ENCODE measurements around the gene EPHB1. TPM values are rescaled to one million over a fixed set of nuclear protein-coding genes. Genes with fewer than 3 reads are reported as not detected.
"Not testable (repeated sequence)": the region's sequence is repeated elsewhere in the genome, so short reads cannot be mapped to it uniquely, and the experiment has no call there.

The EPHB1 gene
- total RNA-seq, 1 donor from 2014 or later = 0.33 TPM

- DNase-seq (ENCODE audit: low read depth, low spot score) = not testable (repeated sequence)
Measured at GRCh38 chr3:135114551-135114950, 319.5 kb downstream of the EPHB1 start.

GRCh38 chr3:135117977-135118376, 322.9 kb downstream of the EPHB1 start:
- no peak for DNase-seq (ENCODE audit: low read depth, low spot score)

- DNase-seq (ENCODE audit: low read depth, low spot score) = no peak
Measured at GRCh38 chr3:135118792-135119191, 323.7 kb downstream of the EPHB1 start.

- DNase-seq (ENCODE audit: low read depth, low spot score) = no peak
Measured at GRCh38 chr3:135125171-135125801, 330.2 kb downstream of the EPHB1 start.

DNA sequence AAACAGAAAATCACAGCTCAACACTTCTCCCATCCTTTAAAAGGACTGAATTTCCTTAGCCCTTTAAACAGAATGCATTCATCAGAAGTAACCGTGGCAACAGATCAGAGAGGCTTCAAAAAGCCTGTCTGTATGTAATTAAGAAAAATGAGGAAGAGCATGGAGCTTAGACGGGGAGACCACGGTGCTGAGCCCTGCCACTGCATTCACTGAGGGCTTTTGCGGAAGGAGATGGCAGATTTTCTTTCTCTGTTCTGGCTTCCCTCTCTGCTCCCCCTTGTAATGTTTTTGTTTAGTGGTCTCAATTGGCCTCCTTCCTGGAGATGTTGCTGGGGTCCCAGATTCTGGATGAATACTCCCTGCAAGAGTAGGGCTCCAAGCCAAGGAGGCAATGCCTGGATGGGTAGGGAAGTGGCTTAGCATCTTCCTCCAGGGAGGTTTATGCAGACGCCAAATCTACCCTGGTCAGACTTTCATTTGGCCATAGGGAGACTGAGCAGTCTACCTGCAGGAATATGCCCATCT, 332.9 kb downstream of the EPHB1 start:
- DNase-seq (ENCODE audit: low read depth, low spot score) = no peak

DNA sequence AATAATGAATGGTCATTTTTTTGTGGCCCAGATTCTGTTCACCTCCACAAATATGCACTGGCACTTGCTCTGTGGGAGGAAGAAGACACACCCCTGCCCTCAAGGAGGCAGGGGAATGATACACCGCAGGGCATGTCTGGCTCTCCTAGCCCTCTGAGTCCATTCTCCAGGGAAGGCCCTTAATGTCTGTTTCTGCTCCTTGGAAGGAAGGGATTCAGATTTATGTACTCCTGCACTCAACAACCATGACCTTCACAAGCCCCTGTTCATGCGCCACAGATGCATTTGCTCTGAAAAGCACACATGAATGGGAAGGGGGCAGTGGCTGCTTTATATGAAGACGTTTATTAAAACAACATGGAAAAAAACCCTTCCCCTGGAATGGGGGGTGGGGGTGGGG, 333.8 kb downstream of the EPHB1 start:
- DNase-seq (ENCODE audit: low read depth, low spot score) = no peak

DNA sequence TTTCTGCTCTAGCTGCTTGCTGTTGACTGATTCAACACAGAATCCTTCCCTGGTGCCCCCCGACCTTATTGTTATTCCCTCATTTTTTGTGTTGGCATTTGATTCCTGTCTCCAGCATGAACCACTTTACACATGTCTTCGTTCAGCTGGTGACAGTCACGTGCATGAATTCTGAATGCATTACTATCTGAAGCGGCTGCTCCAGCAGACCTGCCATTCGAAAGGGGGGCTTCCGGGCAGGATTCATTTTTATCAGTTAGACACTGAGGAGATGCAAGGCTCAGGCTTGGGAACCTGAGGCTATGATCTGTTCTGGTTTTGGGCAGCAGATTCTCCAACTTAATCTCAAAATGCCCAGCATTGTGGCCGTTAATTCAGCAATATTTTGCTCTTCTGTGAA, 336.2 kb downstream of the EPHB1 start:
- no peak for DNase-seq (ENCODE audit: low read depth, low spot score)

DNA sequence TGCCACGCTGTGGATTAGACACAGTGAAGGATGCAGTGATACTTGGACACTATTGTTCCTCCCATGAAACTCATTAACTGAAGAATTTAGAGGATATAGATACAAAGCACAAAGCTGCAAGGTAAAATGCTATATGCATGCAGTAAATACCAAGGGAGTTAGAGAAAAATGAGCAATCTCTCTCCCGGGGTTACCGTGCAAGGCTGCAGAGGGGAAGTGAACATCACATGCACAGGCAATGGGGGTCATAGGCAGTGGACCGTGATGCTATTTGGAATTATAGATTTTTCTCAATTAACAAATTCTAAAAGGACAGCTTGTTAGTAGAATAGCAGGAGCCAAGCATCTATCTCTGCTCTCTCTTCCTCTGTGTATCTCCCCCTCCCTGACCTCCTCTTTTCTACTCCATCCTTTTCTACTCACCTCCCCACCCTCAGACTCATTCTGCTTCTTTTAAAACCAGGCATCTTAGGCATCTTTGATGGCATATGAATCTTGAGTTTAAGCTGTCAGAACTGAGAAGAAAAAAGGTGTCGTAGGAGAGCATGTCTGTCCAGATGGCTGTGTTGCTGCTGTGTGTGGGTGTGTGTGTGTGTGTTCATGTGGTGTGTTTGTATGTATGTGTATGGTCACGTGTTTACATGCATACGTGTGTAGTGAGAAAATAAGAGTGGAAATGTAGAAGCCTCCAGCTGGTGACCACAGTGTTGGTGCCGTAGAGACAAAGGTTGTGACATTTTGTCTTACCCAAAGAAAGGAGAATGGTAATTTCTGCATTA, 339.0 kb downstream of the EPHB1 start:
- no peak for DNase-seq (ENCODE audit: low read depth, low spot score)

- no peak for DNase-seq (ENCODE audit: low read depth, low spot score)
Measured at GRCh38 chr3:135134684-135135075, 339.6 kb downstream of the EPHB1 start.

GRCh38 chr3:135135445-135135844, 340.4 kb downstream of the EPHB1 start:
- no peak for DNase-seq (ENCODE audit: low read depth, low spot score)

- DNase-seq (ENCODE audit: low read depth, low spot score) = no peak
Measured at GRCh38 chr3:135136361-135137100, 341.5 kb downstream of the EPHB1 start.

- no peak for DNase-seq (ENCODE audit: low read depth, low spot score)
Measured at GRCh38 chr3:135137296-135137695, 342.2 kb downstream of the EPHB1 start.

- DNase-seq (ENCODE audit: low read depth, low spot score) = no peak
Measured at GRCh38 chr3:135138776-135139175, 343.7 kb downstream of the EPHB1 start.

- no peak for DNase-seq (ENCODE audit: low read depth, low spot score)
Measured at GRCh38 chr3:135140591-135140990, 345.5 kb downstream of the EPHB1 start.

DNA sequence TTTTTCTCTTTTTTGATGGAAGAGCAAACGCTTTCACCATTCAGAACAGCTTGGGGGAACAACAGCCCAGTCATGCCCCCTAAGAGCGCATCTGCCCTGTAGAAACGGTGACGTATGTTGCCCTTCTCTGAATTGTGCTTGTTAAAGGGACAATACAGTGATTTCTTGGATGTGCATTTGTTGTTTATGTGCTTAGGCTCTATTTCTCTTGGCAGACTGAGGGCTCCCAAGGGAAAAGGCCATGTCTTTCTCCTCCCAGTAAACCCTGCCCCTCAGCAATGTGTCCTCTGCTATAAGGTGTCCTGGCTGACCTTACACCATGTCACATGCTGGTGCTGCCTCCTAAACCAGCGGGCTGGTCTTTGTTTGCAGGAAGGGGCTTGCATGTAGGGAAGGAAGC, 346.1 kb downstream of the EPHB1 start:
- no peak for DNase-seq (ENCODE audit: low read depth, low spot score)

DNA sequence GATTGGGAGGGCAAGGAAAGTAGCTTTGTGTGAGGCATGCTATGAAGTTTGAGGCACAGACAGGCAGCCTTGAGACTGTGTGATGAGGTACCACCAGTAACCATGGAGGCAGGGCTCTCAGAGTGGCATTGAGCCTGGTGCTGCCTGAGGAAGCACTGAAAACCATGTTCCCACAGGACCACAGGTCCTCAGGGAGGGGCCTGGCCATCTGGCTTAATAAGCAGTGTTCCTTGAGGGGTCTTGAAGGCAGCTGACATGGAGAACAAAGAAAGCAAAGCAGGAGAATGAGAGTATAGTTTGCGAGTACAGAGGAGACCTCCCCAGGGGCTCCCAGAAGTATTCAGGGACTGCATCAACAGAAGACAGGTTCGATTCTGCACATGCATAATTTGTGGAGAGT, 346.6 kb downstream of the EPHB1 start:
- DNase-seq (ENCODE audit: low read depth, low spot score) = no peak

DNA sequence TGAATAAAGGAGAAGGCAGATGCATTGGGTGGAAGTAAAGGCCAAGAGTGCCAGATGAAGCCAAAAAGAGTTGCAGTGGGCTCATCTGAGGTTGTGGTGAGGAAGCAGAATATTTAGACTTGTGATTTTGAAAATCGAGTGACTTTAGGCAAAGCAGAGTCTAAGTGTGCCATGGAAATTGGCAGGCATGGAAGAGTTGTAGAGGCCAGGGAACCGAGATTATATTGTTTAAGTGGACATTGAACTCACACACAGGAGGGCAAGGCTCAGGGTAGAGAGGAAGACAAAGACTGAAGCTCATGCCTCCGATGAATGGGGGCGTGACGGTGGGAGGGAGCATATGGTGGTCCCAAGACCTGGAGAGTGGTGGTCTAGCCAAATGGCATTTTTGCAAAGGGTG, 347.5 kb downstream of the EPHB1 start:
- no peak for DNase-seq (ENCODE audit: low read depth, low spot score)

DNA sequence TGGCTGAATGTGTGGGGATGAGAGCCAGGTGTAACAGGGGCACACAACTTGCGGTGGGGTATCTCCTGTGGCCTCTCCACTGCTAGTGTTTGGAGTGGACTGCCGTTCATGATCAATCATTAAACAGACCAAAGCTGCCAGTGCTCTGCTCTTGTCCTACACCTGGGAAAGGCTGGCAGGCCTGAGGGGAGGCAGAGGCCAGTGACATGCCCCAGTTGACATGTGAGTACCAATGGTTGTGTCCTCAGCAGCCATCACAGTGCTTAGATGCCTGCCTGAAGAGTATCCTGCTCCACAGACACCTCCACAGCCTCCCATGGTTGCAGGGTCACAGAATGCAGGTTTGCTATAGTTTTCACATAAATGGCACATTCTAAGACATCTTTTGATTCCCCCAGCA, 348.4 kb downstream of the EPHB1 start:
- no peak for DNase-seq (ENCODE audit: low read depth, low spot score)

DNA sequence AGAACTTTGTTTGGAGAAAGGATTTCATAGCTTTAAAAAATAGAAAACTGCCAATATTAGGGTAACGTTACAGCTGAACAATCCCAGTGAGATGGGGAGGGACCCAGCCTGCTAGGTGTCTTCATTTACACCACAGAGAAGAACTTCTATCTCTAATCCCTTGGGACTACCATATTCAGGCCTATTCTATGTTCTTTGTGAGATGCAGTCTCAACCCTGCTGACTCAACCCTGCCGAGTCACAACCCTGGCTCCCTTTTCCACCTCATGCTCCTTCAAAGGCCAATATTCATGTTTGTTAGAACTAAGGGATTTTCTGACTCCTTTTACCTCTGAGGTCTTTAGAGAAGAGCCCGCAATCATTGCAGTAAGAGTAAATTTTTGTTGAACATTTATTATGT, 350.5 kb downstream of the EPHB1 start:
- no peak for DNase-seq (ENCODE audit: low read depth, low spot score)

DNA sequence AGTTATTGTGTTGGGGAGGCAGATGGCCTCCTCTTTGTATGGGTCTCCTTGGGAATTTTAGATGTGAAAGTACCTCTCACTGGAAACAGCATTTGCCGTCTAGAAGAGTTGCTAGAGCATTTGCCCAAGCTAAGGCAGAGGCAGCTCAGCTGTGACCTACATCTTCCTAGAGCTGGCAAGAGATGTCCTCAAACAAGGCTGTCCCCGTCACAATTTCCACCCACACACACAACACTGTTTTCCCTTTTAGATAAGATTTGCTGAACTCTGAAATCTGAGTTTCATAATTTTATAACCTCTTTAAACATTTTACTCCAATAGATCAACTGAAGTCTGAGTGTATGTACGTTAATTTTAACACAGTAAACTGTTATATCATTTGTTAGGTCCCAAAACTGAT, 352.6 kb downstream of the EPHB1 start:
- DNase-seq (ENCODE audit: low read depth, low spot score) = no peak

DNA sequence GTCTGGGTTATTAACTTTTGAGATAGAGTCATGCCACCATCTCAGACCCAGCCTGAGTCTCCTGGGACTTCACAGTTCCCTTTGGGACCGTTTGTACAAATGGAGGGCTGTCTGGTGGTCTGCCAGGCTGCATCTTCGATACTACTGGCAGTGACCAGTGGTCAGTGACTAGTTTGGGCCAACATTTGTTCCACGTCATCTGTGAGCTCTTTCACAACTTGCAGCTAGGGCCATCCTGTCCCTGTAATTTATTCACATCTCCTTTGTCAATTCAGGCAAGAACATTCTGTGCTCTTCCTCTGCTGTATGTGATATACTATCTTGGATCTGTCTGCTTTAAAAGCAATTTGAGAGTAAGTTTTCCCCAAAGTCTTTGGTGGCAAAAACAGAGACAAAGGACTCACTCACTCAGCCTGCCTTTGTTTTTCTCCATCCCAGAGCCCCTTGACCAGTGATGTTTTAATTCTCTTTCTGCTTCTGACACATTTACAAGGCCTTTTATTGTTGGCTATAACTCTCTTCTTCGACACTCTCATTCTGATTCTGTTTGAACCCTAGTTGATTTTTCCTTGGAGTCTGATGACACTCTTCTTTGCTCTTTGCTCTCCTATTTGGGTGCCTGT, 353.4 kb downstream of the EPHB1 start:
- no peak for DNase-seq (ENCODE audit: low read depth, low spot score)
